Measurements from ENCODE around the gene MT3. TPM values are rescaled to one million over a fixed set of nuclear protein-coding genes. Genes with fewer than 3 reads are reported as not detected.

Gene MT3
- total RNA-seq: 3.0 TPM
- long read RNA-seq: 0 reads

DNA sequence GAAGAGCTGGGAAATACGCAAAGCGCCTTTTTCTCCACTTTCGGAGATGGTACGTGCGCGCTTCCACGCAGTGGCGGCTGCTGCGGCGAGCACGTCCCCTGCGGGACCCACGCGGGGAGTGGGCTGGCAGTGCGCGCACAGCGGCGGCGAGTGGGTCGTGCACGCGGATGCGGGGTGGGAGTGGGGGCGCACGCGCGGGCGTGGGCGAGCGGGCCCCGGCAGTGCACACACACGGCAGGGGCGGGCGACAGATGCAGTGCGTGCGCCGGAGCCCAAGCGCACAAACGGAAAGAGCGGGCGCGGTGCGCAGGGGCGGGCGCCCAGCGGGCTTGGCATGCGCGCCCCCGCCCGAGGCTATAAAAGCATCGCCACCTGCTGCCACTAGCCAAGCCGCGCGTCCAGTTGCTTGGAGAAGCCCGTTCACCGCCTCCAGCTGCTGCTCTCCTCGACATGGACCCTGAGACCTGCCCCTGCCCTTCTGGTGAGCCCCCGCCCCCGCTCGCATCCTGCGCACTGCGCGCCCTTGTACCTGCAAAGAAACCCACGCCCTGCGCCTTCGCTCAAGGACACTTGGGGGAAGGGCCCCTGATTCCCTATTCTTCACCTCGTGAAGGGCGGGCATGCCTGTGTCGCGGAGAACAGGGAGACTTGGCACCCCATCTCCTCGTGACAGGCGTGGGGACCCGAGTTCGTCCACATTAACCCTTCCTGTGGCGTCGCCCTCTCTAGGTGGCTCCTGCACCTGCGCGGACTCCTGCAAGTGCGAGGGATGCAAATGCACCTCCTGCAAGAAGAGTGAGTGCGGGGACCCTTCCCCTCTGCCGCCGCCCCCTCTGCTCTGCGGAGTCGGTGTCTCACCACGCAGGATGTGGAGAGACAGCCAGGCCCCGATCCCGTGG, at the start of gene MT3:
Gene MT3, plus strand, starts transcription at position 388 of the 899 bp plus-strand sequence. Its CDS starts 63 bp downstream, at position 451.
- intact Hi-C loops (cut with DNase I): no loop called here
- DNase-seq (ENCODE audit: low spot score): no peak

DNA sequence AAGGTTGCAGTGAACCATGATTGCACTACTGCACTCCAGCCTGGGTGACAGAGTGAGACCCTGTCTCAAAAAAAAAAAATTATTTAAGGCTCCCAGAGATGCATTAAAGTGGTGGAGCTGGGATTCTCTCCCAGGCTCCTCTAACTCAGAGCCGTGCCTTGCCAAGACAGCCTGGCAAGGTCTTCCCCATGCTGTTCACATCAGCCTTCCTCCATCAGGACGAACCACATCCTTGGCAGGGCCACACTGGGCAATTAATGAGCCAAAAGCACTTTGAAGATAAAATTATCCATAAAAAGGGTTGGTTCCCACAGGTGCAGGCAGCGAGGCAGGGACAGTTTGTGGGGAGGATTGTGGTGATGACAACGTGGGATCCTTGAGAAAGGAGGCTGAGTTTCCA, 49.7 kb upstream of the MT3 start:
- DNase-seq (ENCODE audit: low spot score): no peak
- intact Hi-C loops (cut with DNase I): no loop called here

DNA sequence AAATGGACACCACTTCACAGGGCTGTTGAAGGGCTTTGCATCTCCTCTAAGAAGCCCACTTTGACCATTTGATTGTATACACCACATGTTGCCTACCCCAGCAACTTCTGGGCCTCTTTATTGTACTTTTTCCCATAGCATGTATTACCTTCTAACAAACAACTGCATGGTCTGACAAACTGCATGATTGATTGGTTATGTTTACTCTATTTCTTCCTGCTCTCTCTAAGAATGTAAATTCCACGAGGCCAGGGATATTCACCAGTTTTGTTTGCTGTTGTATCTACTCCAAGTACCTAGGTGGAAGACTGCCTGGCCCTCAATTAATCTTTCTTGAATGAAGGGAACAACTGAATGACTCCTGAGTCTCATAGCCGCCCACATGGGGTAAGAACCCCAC, 47.3 kb upstream of the MT3 start:
- intact Hi-C loops (cut with DNase I): no loop called here
- no peak for DNase-seq (ENCODE audit: low spot score)

DNA sequence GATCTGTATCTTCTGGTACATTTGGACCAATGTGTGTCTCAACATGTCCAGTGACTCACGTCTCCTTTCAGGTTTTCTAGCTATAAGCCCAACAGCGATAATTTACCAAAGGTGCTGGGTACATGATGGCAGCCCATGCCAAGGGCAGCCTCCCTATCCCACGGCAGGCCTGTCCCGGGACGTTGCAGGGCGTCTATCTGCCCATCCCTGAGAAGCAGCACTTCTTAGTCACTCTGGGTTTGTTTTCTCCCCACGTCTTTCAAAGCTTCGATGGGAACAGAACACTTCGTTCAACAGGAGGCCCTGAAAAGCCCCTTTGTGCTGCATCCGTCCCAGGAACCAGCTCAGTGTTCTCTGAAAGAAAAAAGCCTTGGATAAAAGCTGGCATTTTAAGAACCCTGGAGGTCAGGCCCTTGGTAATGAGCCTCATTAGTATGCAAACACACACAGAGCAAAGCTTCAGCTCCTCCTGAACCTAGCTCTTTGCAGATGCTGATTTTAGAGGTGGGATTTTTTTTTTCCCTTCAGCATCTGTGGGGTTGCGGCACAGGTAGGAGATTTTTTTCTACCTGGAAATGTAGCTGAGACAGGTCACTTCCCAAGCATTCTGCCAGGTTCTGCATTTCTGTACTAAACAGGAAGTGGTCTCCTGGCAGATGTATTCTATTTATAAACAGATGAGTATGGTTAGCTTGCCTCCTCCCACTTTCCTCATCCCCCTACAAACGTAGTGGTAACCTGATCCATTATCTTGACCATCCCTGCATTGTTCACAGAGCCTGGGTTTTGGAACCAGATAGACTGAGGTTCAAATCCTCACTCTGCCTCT, 42.0 kb upstream of the MT3 start:
- no peak for DNase-seq (ENCODE audit: low spot score)
- intact Hi-C loops (cut with DNase I): no loop called here

DNA sequence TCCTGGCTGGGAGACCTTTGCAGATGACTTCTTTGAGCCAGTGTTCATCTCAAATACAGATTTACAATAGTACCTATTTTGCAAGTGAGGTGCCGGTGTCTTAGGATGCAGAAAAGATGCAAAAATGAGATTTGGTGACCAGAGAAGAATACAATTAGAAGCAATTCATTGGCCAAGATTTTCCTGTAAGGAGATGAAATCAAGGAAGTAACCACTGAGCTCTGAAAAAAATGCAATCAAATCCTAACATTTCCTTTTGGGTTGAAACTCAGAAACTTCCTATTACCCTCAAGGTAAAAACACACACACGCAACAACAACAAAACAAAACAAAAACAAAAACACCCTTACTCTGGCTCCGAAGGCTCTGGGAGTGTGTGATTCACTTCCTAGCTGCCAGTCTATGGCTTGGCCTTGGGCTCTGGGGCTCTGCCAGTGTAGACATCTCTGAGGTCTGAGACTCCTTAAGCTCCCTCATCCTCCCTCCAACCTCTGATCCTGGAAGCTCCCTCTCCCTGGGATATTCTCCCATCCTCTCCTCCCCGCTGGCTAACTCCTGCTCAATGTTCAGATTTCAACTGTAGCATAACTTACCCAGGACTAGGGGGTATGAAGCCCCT, 41.3 kb upstream of the MT3 start:
- no peak for DNase-seq (ENCODE audit: low spot score)
- intact Hi-C loops (cut with DNase I): no loop called here

DNA sequence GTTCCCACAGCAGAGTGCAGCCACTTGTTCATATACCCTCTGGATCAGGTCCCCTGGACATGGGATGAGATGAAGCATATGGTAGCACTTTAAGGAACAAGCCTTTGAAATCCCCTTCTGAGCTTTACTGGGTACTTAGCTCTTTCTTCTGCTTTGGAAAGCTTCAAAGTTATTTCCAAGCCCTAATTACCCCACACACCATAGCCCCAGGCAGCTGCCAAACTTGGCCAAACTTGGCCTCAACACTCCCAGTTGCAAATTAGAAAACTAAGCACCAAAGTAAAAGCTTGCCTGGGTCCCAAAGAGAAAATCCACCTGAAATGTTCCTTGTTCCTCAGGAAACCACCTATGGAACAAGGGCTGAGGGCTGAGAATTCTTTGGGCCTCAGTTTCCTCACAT, 40.2 kb upstream of the MT3 start:
- DNase-seq (ENCODE audit: low spot score): no peak
- intact Hi-C loops (cut with DNase I): no loop called here

DNA sequence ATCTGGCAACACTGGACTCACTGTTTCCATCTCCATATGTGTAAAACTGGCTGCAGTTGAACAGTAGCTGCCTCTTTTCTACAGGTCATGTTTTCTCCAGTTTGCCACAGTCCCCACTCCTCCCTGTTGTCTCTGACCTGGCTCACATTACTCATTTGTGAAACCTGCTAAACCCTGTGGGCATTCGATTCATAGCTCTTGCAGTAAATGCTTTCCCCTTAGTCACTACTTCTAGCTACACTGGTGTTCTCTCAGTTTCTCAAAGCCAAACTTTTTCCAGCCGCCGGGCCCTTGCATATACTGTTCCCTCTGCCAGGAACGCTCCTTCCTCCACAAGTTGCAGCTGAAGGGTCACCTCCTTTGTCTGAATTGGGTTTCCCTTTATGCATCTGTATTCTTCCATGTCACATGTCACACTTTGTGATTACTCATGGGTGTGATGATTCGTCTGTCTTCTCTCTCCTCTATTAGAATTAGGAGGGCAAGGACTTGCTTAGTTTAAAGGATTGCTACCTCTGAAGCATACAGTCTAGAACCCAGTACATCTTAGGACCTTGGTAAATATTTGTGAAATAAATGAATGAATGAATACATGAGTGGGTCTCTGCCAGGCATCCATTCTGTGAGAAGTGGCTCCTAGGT, 39.5 kb upstream of the MT3 start:
- intact Hi-C loops (cut with DNase I): no loop called here
- DNase-seq (ENCODE audit: low spot score): no peak

DNA sequence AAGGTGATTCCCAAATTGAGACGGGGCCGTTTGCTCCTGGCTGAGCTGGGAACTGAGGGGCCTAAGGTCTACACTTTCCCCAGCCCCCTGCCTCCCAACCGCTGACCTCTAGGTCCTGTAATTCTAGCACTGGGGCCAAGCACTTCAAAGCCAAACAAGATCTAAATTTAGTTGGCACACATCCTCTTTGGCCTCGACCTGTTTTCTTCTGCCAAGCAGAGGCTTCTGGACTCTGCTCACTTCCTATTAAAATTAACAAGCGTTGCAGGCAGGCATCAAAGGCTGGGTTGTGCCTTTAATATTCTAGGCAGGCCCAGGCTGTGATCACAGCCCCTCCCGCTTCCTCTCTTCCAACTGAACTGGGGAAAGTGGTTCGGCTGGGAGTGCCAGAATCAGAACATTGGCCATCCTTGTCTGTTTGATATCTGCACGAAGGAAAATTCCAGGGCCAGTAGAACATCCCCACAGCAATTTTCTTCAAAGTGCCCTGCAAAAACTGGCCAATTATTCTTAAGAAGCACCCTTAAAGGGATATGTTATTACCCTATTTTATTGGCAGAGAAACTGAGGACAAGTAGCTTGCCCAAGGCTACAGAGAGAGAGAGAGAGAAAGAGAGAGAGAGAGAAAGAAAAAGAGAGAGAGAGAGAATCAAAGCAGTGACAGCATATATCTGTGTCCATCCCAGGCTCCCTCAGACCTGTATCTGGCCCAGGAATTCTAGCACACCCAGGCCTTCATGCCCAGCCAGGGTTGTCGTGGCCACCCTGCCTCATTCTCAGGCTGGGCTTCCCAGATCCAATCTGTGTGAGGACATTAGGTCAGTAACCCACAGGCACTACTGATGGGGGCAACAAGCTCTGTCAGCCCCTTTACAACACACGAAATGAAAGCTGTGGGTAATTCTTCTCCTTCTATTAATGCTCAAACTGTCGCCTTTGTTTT, 37.3 kb upstream of the MT3 start:
- intact Hi-C loops (cut with DNase I): no loop called here
- no peak for DNase-seq (ENCODE audit: low spot score)

DNA sequence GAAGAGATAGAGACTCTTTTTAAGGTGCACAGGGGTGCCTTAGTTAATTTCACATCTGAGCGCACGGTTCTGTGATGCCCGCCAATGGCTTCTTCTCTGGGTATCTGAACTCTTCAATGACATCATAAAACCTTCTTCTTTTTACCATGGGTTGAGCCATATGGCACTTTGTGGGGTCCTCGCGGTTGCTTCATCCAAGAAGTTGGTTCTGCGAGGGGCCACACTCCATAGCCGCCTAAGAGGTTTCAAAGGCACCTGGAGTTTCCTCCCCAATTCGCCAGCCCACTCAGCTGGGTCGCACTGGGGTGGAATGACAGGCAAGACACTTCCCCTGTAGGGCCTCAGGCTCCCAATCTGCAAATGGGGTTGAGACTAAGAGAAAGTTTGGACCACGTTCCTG, 34.9 kb upstream of the MT3 start:
- intact Hi-C loops (cut with DNase I): no loop called here
- no peak for DNase-seq (ENCODE audit: low spot score)

DNA sequence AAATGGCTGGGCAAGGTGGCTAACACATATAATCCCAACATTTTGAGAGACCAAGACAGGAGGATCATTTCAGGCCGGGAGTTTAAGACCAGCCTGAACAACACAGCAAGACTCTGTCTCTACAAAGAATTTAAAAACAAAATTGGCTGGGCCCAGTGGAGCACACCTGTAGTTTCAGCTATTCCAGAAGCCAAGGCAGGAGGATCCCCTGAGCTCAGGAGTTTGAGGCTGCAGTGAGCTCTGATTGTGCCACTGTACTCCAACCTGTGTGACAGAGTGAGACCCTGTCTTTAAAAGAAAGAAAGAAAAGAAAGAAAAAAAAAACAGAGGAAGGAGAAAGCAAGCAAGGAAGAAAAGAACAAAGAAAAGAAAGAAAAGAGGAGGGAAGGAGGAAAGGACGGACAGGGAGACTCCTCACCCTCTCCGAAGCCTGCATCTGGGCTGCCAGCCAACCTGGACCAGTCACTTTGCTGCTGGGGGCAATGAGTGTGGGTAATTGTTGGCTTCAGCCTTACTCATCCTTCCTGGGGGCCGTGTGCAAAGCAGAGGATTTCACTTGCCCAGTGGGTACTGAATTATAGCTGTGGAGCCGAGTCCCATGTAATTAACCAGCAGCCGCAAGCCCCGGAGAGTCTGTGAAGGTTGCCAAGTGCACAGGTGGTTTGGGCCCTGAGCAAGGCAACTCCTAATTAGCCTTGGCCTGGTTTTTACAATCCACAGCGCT, 31.1 kb upstream of the MT3 start:
- no peak for DNase-seq (ENCODE audit: low spot score)
- intact Hi-C loops (cut with DNase I): no loop called here

DNA sequence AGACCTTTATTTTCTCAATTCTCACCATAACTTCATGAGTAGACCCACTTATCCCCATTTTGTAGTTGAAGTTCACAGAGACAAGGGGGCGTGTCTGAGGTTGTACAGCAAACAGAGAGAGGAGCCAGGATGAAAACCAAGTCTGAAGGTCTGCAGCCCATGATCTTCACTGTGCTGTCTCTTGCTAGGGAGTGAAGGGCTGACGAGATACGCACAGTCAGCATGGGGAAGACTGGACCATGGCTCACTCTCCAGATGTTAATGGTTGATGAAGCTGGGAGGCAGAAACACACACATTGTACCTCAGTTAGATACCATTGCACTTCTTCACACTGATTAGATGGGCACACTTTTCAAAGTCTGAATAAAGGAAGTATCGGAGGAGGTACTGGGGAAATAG, 30.2 kb upstream of the MT3 start:
- DNase-seq (ENCODE audit: low spot score): no peak
- intact Hi-C loops (cut with DNase I): no loop called here

DNA sequence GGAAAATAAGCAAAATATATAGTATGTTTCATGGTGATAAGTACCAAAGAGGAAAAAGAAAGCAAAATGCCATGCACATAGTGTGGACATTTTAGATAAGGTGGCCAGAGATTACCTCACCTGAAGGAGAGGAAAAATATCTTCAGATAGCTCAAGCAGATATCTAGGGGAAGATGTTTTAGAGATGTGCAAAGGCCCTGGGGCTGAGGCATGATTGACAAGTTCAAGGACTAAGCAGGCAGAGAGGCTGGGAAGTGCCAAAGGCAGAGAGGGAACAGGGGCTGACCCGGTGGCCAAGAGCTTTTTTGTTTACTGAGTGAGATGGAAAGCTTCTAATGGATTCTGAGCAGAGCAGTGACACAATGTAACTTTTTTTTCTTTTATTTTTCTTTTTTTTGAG, 28.9 kb upstream of the MT3 start:
- DNase-seq (ENCODE audit: low spot score): no peak
- intact Hi-C loops (cut with DNase I): no loop called here

DNA sequence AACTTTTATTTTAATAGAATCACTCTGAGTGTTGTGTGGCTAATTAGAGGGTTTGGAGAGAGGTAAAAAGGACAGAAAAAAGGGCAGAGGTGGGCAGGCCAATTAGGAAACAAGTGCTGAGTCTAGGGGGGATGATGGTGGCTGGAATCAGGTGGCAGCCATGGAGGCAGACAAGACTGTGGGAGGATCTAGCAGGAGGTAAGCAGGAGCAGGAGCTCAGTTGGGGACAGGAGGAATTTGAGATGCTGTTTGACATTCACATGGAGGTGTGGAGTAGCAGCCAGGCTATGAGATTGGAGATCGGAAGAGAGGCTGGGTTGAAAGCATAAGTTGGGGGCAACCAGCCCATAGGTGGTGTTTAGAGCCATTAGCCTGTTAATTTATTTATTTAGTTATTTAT, 28.2 kb upstream of the MT3 start:
- no peak for DNase-seq (ENCODE audit: low spot score)
- intact Hi-C loops (cut with DNase I): no loop called here

DNA sequence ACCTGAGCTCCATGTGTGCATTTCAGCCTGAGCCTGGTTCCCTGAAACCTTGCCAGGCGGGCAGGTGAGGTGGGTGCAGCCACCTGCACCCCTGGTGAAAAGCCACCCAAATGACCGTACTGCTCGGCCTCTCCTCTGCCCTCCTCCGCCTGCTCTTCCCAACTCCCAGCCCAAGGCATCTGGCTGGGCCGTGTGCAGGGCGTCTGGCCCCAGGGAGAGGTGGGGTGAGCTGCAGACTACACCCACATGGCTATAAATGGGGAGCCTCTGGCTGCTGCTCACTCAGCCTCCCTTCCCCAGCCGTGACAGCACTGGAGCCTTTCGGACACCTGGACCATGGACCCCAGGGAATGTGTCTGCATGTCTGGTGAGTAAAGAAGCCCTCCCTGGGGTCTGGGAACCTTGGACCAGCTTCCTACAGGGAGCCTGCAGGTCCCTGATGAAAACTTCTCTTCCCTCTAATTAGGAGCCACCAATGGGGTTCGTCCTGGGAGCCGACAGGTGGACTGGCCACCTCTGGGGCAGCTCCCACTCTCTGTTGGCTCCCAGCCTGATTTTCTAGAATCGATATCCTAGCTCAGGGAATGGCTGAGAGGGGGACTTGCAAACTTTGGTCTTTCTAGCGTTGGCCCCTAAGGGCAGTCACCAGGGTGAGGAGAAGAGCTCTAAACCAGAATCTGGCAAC, 24.4 kb upstream of the MT3 start, which contains the start of gene MT4:
Gene MT4, plus strand, starts transcription at position 281 of the 685 bp plus-strand sequence. Its CDS starts 56 bp downstream, at position 337.
- intact Hi-C loops (cut with DNase I): no loop called here
- no peak for DNase-seq (ENCODE audit: low spot score)

DNA sequence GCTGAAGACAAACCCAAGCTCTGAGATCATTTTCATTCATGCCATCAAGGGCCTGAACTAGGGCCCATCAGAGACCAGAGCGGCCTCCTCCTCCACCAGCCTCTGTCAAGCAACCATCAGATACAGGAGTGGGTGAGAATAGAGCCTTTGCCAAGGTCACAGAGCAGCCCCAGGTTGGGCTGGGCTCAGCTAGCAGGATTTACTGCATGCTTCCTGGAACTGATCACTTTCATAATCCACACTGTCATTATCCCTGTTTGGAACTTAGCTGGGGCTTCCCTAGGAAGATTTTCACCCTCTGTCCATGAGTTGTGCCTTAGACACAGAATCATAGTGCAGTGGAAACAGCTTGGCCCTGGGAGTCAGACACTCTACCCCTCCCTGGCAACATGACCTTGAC, 19.4 kb upstream of the MT3 start:
- intact Hi-C loops (cut with DNase I): no loop called here
- DNase-seq (ENCODE audit: low spot score): no peak

DNA sequence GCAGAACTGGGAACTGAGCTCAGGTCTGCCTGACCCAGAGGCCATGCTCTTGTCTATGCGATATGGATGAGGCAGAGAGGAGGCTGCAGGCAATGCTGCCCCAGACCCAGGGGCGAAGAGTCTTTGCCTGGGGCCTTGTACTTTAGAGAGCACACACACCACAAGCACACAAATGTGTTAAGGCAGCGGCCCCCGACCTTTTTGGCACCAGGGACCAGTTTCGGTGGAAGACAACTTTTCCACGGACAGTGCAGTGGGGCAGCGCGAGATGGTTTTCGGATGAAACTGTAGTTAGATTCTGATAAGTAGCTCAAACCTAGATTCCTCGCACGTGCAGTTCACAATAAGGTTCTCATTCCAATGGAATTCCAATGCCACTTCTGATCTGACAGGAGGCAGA, 17.8 kb upstream of the MT3 start:
- intact Hi-C loops (cut with DNase I): no loop called here
- no peak for DNase-seq (ENCODE audit: low spot score)

DNA sequence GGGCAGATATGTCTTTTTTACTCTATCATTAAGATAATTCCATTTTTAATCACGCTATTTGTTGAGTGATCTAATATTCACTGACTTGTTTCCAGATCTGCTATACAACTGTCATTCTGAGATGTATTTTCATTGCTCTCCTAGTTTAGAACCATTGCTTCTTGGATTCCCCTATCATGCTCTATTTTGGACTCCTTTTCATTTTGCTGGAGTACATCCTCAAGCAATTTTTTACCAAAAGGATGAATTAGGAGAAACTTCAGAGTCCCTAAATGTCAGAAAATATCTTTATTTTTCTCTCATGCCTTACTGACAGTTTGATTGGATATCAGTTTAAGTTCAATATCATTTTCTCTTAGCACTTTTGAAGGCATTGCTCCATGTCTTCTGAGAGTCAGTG, 14.7 kb upstream of the MT3 start:
- intact Hi-C loops (cut with DNase I): loop anchor here (5.0 kb wide), 1 partner anchor 128 kb away; no protein-coding TSS in a partner anchor
- DNase-seq (ENCODE audit: low spot score): no peak
